HL-60 (cell line): Measurements from ENCODE around the gene UBXN4.
"Not testable (repeated sequence)": the region's sequence is repeated elsewhere in the genome, so short reads cannot be mapped to it uniquely, and the experiment has no call there.

Source experiments
- DNase-seq, 2 experiments: peaks; one replicate each; pipeline ENCODE4 v3.0.0-alpha.2; 2010 to 2020; ENCODE audit warnings: low read depth in 1 of 2, low spot score in 1 of 2
- H3K27ac ChIP-seq: fragments of 250-450 bp; sonication (Bioruptor Pico); replicated peaks from 2 replicates; pipeline ENCODE4 v1.5.1; 2020; ENCODE audit warnings: mild to moderate bottlenecking, moderate library complexity
- H3K27me3 ChIP-seq: fragments of 250-450 bp; sonication (Bioruptor Pico); 2 replicates; pipeline ENCODE4 v1.5.1; 2021; ENCODE audit warnings: mild to moderate bottlenecking, moderate library complexity; ENCODE audit not compliant: insufficient read depth, poor library complexity, severe bottlenecking
- H3K4me3 ChIP-seq: replicated peaks from 2 replicates; pipeline ENCODE4 v1.5.1; 2011; ENCODE audit warnings: mild to moderate bottlenecking, control low read depth, low read length; ENCODE audit not compliant: insufficient read depth
- GABPA ChIP-seq: IDR thresholded peaks from 2 replicates; pipeline ENCODE4 v1.6.1; 2012; ENCODE audit warnings: low read depth
- POLR2AphosphoS5 ChIP-seq: IDR thresholded peaks from 2 replicates; pipeline ENCODE4 v1.6.1; 2012; ENCODE audit warnings: low read depth
- SPI1 ChIP-seq: IDR thresholded peaks from 2 replicates; pipeline ENCODE4 v1.6.1; 2012; ENCODE audit warnings: low read depth, mild to moderate bottlenecking, borderline replicate concordance
- TF ChIP-seq, protein P1 (sequence below): IDR thresholded peaks from one replicate; pipeline ENCODE4 v1.5.1; 2011; ENCODE audit warnings: low read length, control low read depth, inconsistent platforms; ENCODE audit not compliant: insufficient read depth
- TF ChIP-seq, protein P2 (sequence below): IDR thresholded peaks from 2 replicates; pipeline ENCODE4 v1.6.1; 2012; ENCODE audit warnings: low read depth; ENCODE audit not compliant: insufficient replicate concordance

The UBXN4 gene

DNA sequence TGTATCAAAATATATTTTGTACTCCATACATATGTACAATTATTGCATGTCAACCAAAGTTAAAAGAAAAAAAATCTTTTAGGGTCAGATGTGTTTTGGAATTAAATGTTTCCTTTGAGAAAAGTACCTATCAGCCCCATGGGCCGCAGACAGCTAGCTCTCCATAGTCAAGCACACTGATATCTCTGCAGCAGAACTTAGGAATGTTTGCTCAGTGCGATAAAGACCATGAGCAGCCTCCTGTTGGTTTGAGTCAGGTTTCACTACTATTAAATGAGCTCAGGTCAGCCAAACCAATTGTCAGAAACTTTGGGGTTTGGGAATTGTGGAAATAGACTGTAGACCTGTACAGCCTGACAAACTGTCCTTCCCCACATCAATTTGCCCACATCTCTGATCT, 61.6 kb downstream of the UBXN4 start:
- no peak for DNase-seq
- Histone ChIP-seq H3K27me3 (no peaks in the 10 kb centered on the region), H3K4me3 (no peak overlapping the region), H3K27ac (no peak overlapping the region)
- TF ChIP-seq, protein P1, sequence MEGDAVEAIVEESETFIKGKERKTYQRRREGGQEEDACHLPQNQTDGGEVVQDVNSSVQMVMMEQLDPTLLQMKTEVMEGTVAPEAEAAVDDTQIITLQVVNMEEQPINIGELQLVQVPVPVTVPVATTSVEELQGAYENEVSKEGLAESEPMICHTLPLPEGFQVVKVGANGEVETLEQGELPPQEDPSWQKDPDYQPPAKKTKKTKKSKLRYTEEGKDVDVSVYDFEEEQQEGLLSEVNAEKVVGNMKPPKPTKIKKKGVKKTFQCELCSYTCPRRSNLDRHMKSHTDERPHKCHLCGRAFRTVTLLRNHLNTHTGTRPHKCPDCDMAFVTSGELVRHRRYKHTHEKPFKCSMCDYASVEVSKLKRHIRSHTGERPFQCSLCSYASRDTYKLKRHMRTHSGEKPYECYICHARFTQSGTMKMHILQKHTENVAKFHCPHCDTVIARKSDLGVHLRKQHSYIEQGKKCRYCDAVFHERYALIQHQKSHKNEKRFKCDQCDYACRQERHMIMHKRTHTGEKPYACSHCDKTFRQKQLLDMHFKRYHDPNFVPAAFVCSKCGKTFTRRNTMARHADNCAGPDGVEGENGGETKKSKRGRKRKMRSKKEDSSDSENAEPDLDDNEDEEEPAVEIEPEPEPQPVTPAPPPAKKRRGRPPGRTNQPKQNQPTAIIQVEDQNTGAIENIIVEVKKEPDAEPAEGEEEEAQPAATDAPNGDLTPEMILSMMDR, result no peak
- TF ChIP-seq, protein P2, sequence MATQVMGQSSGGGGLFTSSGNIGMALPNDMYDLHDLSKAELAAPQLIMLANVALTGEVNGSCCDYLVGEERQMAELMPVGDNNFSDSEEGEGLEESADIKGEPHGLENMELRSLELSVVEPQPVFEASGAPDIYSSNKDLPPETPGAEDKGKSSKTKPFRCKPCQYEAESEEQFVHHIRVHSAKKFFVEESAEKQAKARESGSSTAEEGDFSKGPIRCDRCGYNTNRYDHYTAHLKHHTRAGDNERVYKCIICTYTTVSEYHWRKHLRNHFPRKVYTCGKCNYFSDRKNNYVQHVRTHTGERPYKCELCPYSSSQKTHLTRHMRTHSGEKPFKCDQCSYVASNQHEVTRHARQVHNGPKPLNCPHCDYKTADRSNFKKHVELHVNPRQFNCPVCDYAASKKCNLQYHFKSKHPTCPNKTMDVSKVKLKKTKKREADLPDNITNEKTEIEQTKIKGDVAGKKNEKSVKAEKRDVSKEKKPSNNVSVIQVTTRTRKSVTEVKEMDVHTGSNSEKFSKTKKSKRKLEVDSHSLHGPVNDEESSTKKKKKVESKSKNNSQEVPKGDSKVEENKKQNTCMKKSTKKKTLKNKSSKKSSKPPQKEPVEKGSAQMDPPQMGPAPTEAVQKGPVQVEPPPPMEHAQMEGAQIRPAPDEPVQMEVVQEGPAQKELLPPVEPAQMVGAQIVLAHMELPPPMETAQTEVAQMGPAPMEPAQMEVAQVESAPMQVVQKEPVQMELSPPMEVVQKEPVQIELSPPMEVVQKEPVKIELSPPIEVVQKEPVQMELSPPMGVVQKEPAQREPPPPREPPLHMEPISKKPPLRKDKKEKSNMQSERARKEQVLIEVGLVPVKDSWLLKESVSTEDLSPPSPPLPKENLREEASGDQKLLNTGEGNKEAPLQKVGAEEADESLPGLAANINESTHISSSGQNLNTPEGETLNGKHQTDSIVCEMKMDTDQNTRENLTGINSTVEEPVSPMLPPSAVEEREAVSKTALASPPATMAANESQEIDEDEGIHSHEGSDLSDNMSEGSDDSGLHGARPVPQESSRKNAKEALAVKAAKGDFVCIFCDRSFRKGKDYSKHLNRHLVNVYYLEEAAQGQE, result no peak
- TF ChIP-seq SPI1 (no peak), POLR2AphosphoS5 (no peak), GABPA (no peak)

DNA sequence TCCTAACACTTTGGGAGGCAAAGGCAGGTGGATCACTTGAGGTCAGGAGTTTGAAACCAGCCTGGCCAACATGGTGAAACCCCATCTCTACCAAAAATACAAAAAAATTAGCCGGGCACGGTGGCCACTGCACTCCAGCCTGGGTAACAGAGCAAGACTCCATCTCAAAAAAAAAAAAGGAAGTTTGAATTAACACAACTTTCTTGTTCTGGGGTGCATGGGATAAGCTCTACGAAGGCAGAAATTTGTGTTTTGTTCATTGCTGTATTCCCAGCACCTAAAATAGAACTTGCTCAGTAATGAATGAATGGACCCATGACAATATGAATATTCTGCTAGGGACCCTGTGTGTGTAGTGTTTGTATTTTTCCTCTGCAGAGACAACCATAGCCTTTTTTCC, 66.2 kb downstream of the UBXN4 start:
- not testable (repeated sequence) for H3K27me3 ChIP-seq, H3K27ac ChIP-seq, DNase-seq, H3K4me3 ChIP-seq

DNA sequence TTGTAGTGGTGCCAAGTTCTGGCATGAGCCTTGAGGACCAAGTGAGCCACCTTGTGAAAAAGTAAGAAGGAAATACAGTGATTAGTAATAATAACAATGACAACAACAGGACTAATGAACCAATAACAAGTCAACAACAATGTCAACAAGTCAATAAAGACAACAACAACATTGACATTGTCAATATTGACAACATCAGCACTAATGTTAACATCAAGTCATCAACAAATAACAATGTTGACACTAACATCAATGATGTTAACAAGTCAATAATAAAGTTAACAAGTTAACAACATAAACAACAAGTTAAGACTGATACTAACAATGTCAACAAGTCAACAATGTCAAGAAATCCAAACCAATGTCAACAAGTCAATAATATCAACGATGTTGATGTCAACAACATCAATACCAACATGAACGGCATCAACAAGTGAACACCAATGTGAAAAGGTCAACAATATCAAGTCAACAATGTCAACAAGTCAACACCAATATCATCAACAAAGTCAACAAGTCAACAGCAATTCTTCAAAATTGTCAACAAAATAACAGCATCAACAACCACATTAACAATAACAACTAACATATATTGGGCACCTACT, 71.4 kb downstream of the UBXN4 start:
- Histone ChIP-seq H3K27ac (no peak overlapping the region), H3K4me3 (no peak overlapping the region), H3K27me3 (no peaks in the 10 kb centered on the region)
- TF ChIP-seq SPI1 (no peak), GABPA (no peak), POLR2AphosphoS5 (no peak)
- TF ChIP-seq, protein P1, result no peak
- TF ChIP-seq, protein P2, result no peak
- DNase-seq, result no peak

DNA sequence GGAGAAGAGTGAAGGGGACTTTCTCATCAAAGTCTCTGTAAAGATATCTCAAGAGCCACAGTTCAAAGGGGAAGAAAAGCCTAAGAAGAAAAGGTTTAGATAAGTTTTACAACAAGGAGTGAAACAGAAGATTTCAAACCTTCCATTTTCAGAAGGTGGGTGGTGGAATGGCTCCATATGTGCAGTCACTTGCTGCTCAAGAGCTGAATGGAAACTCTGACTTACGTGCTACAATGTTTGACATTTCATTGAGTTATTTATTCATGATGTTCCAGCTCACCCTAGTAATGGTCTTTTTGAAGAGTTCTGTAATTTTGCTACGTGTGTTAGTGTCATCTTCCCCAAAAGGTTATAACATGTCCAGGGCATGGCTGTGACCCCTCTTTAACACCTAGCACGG, 73.6 kb downstream of the UBXN4 start:
- Histone ChIP-seq H3K27ac (no peak overlapping the region), H3K27me3 (no peaks in the 10 kb centered on the region), H3K4me3 (no peak overlapping the region)
- TF ChIP-seq GABPA (no peak), SPI1 (no peak), POLR2AphosphoS5 (no peak)
- TF ChIP-seq, protein P2, result no peak
- TF ChIP-seq, protein P1, result no peak
- no peak for DNase-seq
